GM10248 (cell line): ENCODE results near the gene ATP2B3.

ENCODE experiments used
- CTCF ChIA-PET: fragments of 300-600 bp; sonication (Branson Sonifier 250); formaldehyde crosslinking; extraction: SDS; loops from one replicate; lab custom pipeline; 2021; ENCODE audit warnings: antibody characterized with exemption; lab: Yijun Ruan, JAX
- POLR2A ChIA-PET: fragments of 350-650 bp; sonication (Branson Sonifier 250); formaldehyde crosslinking; extraction: SDS; loops from one replicate; lab custom pipeline; 2020; ENCODE audit warnings: antibody characterized with exemption; lab: Yijun Ruan, JAX
- DNase-seq: peaks from one replicate; pipeline ENCODE4 v3.0.0; 2012; ENCODE audit errors: extremely low spot score
- CTCF ChIP-seq: IDR thresholded peaks from 2 replicates; pipeline ENCODE4 v1.5.1; 2012; ENCODE audit warnings: mild to moderate bottlenecking, low read depth; ENCODE audit errors: extremely low read depth, missing control alignments, control extremely low read depth

ATP2B3 gene

GRCh38 chrX:153562546-153562945 lies 45.1 kb downstream of the ATP2B3 start:
- CTCF ChIA-PET: interaction anchor here (1.0 to 3.2 kb wide), 3 partner anchors 9 to 105 kb away, joined by 5 to 14 read pairs (median 7); no protein-coding TSS in a partner anchor
- POLR2A ChIA-PET: no interaction called here
- DNase-seq: no peak
- TF ChIP-seq CTCF: no peak

GRCh38 chrX:153564047-153564606 lies 46.7 kb downstream of the ATP2B3 start:
- CTCF ChIA-PET: interaction anchor here (1.4 to 3.2 kb wide), 5 partner anchors 10 to 532 kb away, joined by 4 to 14 read pairs (median 5); no protein-coding TSS in a partner anchor
- no peak for TF ChIP-seq CTCF
- POLR2A ChIA-PET: no interaction called here
- DNase-seq: no peak

- CTCF ChIA-PET: interaction anchor here (1.8 kb wide), 1 partner anchor 103 kb away, joined by 6 read pairs; no protein-coding TSS in a partner anchor
- POLR2A ChIA-PET: no interaction called here
- DNase-seq: no peak
- no peak for TF ChIP-seq CTCF
These were observed 48.6 kb downstream of the ATP2B3 start for GRCh38 chrX:153565996-153566580.

- ChIA-PET POLR2A (no interaction called here), CTCF (interaction anchor here (2.5 kb wide), 1 partner anchor 14 kb away, joined by 7 read pairs; no protein-coding TSS in a partner anchor)
- DNase-seq: no peak
These were observed 51.1 kb downstream of the ATP2B3 start for GRCh38 chrX:153568451-153569011.

GRCh38 chrX:153569475-153569874 lies 52.0 kb downstream of the ATP2B3 start:
- POLR2A ChIA-PET: no interaction called here
- no peak for TF ChIP-seq CTCF
- CTCF ChIA-PET: interaction anchor here (2.5 kb wide), 1 partner anchor 15 kb away, joined by 7 read pairs; no protein-coding TSS in a partner anchor
- DNase-seq: no peak

More at GRCh38 chrX:153568451-153569011, 51.1 kb downstream of the ATP2B3 start:
- TF ChIP-seq CTCF: no peak

- ChIA-PET CTCF (interaction anchor here (1.6 kb wide), 1 partner anchor 34 kb away, joined by 3 read pairs; no protein-coding TSS in a partner anchor), POLR2A (no interaction called here)
- no peak for TF ChIP-seq CTCF
- no peak for DNase-seq
These were observed 54.1 kb downstream of the ATP2B3 start for GRCh38 chrX:153571534-153571908.
